ENCODE results near the gene CAMK1D.
"Not testable (repeated sequence)": the region's sequence is repeated elsewhere in the genome, so short reads cannot be mapped to it uniquely, and the experiment has no call there.

The CAMK1D gene

DNA sequence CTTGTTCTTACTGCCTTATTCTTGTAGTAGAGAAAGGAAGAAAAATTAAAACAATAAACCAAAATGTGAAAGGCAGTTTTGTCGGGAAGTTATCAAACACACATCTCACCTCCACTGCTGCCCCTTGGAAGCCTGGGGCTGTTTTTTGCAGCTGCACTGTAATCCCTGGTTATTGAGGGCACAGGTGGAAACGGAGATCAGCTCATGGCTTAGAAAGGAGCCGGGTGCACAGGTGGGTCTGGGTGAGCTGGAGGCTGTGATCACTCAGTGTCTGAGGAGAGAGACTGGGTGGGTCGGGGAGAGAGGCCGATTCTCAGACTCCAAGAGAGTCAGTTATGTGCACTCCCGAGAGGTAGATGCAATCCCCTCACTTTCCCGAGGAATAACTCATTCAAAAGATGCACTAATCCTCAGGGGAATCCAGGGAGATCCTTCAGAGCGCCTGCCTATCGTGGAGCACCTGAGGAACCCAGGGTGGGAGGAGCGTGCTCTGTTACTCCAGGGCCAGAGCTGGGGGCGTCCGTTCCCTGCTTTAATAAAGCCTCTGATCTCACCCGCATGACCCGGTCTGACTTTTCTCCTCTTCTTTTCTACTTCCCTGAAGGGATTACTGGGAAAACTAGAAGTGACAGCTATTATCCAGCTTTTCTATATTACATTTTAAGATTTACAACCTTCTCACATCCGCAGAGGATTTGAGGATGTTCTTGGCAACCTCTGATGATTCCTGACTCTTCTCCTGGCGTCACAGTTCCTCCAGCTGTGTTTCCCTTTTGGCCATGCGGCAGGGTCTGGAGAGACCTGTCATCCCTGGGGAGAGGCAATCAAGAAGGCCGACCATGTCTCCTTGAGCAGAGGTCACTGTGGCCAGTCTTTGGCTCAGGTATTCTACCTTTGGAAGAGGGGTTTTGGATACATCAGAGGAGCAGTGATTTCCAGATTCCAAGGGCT is 82.1 kb downstream of the CAMK1D start:
- DNase-seq = no peak

DNA sequence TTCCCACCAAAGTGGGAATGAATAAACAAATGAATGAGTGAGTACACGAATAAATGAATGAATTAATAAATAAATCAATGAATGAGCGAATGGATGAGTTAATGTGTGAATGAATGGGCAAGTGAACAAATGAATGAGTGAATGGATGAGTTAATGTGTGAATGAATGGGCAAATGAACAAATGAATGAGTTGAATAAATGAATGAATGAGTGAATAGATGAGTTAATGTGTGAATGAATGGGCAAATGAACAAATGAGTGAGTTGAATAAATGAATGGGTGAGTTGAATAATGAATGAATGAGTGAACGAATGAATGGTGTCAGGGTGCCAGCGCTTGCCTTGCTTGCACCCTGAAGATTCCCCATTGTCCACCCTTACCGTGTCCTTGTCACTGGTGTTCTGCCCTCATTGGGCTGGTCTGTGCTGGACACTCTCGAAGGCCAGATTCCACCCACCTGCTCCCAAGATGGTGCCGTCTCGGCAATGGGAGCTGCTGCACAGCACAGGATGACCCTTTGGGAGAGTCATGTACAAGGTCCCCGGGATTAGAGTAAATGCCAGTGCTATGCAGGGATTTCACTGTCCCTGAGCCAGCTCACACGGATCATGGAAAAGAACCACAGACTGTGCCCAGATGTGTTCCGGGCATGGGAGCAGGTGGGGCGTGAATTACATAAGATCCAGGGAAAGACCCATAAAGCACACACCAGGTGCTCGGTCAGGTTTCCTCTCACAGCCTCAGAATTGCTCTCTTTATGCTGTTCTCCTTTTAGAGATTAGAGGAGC is 83.2 kb downstream of the CAMK1D start:
- no peak for DNase-seq

DNA sequence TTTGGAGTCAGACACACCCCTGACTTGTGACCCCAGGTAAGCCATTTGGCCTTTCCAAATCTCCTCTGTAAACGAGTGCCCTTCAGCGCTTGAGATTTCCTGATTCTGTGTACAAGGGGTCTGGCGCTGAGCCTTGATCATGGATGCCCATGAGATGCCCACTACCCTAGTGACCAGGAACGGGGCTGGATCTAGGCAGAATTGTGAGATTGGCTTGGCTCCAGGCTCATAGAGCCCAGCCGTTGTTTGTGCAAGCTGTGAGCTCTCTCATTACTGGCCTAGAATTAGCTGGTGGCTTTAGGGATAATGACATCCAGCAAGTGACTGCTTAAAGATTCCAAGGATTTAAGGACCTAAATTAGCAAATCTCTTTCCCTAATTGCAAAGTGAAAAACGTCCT is 84.9 kb downstream of the CAMK1D start:
- DNase-seq = no peak

DNA sequence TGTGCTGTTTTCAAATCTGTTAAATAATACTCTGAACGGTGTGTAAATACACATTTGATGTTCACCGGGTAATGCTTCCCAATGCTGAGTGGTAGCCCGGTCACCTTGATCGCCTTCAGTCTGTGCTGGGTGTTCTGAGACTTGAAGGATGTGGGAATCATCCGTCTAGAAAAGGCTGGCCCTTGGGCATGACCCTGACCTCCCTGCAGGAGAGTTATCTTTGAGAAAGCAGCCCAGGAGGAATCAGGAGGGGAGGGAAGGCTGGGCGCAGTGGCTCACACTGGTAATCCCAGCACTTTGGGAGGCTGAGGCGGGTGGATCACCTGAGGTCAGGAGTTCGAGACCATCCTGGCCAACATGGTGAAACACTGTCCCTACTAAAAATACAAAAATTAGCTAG is 85.3 kb downstream of the CAMK1D start:
- DNase-seq = not testable (repeated sequence)

DNA sequence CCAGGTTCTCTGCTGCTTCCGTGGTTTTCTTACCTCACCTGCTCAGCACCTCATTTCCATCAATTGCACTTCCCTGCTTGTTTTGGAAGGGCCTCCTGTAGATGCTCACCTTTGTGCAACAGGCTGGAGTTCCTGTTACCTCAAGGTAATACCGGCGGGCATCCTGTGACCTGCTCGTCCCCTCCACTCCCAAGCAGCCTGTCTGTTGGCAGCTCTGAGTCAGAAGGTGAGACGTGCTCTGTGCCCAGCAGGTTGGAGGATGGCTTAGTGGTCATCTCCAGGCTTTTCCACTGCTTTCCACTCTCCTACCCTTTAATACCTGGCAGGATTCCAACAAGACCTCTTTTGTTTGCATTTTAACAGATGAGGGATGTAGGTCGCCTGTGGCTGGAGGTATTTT is 86.0 kb downstream of the CAMK1D start:
- DNase-seq = no peak

DNA sequence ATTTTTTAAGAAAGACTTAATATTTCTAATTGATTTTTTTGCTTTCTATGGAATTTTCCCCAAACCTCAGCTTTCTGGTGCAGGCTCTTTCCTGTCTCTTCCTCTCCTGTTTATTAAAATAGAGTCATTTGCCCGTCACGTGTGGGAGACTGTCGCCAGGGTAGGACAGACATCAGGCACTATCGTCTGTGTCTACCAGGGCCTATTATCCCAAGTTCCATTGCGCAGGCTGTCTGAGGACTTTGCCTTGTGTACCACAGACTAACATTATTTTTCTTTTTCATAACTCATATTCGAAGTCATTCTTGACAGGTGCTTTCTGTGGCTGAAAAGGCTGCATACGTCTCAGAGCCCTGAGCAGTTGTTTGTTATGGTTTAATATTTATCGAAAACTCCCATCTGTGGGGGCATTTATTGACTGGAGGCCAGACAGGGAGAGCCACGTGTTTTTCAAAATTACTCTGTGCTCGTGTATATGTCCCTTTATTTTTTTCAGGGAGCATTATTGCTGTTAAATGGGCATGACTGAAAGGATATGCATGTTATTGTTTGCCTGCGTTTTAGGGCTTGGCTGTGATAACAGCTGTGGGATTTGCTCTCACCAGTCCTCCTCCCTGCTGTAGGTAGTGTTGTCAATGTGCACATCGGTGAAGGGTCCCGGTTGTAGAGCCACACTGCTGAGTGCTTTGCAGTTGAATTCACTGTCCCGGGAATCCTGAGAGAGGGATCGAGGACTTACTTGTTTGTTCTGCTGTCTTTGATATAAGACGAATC is 89.8 kb downstream of the CAMK1D start:
- no peak for DNase-seq

DNA sequence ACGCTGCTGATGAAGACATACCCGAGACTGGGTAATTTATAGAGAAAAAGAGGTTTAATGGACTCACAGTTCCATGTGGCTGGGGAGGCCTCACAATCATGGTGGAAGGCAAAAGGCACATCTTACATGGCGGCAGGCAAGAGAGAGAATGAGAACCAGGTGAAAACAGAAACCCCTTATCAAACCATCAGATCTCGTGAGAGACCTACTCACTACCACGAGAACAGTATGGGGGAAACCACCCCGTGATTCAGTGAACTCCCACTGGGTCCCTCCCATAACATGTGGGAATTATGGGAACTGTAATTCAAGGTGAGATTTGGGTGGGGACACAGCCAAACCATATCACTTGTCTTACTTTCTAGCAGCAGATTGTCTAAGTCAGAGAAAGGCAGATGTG is 90.4 kb downstream of the CAMK1D start:
- not testable (repeated sequence) for DNase-seq

DNA sequence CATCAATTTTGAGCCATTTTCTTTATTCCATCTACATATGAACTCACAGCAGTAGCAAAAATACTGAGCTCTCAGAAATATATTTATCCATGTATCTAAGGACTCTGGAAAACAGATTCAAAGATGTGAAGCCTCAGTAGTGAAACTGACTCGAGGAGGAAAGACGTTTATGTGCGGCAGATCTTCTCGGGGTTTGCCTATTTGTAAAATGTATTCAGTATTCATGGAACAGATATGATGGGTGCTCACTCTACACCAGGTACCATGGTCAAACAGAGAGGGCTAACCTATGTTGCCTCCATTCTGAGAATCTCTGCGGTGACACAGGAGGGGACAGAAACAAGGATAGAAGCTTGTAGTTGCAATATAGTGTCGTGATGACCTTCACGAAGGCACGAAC is 93.7 kb downstream of the CAMK1D start:
- no peak for DNase-seq

DNA sequence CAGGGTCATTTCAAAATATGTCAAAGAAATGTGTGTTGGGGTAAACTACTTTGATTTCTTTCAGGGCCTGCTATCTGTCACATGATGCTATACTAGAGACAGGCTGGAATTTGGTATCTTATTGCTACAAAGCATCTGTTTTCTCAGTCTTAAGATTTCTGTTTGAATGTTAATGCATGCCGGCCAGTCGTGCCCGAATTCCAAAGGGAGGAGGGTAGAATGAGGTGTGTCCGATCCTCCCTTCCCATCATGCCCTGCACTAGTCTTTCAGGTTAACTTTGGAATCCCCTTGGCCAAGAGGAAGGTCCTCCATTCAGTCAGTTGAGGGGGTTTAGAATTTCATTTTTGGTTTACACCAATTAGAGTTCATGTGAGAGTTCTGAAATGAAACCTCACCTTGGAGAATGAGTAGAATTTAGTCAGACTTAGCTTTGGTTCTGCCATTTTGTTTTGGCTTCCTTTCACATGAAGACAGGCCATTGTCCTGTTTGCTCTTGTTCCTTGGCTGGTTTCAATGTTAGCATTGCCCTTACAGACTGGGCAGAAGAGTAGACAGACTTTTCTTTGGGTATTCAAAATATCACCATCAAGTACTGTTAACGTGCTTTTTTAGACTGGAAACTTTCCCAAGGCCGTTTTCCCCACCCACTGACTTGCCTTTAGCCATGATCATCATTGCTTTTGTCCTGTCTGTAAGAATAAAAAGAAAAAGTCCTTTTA is 95.8 kb downstream of the CAMK1D start:
- no peak for DNase-seq

DNA sequence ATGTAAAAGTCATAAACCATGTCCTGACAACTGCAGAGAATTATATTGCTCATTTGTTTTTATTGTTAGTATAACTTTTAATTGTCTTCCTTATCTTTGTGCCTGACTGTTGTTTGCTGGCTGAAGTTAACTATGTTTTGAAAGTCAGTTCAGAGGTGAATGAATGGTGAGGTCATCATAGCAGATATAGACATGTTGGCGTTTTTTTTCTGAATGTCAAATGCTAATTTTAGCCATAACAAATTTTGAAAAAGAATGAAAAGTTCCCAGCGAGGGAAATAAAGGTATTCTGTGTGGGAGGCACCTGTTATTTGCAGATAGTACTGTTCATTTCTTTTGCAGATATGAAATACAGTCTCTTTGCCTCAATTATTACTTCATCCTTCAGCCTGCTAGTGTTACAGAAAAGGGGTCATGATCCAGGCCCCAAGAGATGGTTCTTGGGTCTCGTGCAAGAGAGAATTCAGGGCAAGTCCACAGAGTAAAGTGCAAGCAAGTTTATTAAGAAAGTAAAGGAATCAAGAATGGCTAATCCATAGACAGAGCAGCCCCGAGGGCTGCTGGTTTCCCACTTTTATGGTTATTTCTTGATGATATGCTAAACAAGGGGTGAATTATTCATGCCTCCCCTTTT is 96.5 kb downstream of the CAMK1D start:
- DNase-seq = no peak

DNA sequence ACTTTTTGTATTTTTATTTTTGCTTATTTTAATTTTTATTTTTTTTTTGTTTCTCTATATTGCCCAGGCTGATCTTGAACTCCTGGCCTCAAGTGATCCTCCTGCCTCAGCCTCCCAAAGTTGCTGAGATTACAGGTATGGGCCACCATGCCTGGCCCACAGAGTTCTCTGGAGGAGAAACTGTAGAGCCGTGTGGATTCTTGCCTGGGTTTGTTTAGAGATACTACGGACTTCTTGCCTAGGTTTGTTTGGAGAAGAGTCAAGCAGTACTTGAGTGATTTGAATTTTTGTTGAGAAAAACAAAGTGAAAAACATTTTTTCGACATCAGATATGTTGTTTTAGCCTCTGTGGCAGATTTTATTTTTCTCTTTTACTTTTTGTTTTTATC is 99.0 kb downstream of the CAMK1D start:
- DNase-seq = no peak

DNA sequence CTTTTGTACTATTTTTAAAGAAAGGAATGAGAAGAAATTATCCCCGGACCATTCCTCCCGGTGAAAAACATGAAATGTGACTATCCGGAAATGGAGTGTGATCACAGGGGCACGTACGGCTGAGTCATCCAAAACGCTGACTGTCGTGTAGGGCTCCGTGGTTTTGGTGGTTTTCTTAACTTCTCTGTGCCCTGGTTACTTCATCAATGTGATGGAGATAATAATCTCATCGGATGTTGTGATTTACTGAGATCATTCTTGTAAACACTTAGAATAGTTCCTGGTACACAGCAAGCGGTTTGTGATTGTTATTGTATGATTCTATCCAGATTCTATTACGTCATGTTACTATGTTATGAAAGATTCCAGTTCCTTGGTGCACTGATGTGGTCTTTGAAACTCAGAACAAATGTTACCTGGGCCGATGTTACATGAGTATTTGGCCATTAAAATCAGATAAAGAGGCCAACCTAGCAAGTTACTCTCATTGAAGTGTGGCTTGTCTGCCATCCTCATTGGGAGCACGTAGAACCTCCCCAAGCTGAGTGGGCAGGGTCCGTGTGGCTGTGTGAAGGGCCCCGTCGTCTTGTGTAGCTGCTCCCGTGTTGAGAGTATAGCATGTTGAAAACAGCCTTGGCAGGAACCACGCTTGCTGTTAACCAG is 99.5 kb downstream of the CAMK1D start:
- peak; percentile 82 for DNase-seq

DNA sequence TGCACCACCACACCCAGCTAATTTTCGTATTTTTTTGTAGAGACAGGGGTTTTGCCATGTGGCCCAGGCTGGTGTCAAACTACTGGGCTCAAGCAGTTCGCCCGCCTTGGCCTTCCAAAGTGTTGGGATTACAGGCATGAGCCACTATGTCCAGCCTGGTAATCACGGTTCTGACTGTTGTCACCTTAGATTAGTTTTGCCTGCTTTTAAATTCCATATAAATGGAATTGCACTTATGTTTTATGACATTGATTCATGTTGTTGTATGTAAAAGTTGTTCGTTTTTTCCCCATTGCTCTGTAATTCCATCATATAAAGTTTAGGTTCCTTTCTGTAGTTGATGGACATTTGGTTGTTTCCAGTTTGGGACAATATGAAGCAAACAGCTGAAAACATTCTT is 106.0 kb downstream of the CAMK1D start:
- no peak for DNase-seq

DNA sequence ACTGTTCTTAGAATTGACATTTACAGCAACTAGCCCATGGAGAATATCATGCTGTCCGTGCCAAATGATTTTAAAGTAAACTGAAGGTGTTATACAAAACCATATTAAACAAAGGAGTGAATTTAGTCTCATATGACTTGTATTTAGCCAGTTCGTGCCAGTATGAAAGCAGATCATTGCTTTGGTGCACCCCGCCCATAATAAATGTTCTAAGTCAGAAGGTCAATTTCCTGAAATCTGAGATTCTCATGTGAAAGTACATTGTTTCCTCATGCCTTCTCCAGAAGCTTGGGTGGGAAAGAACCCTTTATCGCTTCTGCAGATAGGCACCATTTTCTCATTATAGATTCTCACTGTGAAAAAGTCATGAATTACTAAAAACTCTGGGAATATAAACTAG is 106.4 kb downstream of the CAMK1D start:
- no peak for DNase-seq

DNA sequence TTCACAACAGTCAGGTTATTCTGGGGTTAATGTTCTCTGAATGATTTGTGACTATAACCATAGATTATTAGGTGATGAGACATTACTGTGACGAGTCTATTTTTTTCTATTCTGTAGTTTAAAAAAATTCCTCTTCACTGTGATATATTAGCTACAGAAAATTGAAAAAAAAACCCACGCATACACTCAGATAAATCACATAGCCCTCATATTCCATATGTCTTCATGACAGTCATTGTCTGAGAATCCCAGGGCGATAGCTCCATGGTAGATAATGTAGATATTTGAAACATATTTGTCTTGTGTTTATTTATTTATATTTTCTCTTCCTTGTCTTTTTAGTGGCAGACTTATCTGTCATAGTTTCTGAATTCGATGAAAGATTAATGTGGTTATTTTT is 110.0 kb downstream of the CAMK1D start:
- no peak for DNase-seq

DNA sequence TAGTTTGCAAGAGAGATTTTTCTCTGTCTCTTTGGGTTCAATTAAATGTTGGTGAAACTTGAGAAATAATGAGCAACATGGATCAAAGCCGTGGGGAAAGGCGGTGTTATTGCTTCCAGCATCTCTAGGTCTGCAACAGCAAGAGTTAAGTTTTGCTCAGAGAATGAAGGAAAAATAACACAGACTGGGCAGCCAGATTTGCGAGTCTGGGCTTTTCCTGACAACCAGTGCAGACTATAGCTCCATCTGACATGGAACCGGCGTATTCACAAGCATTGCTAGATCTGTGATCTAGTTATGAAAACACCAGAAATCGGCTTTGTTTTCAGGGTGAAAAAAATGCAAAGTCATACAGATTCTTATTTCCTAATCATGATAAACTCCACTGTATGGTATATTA is 110.4 kb downstream of the CAMK1D start:
- DNase-seq = no peak

DNA sequence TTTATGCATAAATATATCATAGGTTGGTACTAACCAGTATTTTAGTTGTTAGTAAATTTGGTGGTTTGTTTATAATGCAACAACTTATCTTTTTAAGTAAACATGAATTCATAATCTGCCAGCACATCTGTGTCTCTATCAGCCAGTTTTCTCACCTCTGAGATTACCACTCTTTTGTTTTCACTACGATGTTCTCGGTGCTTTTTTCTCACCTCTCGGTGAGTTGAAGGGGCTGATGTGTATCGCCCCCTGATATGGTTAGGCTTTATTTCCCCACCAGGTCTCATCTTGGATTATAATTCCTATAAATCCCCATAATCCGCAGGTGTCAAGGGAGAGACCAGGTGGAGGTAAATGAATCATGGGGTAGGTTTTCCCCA is 114.1 kb downstream of the CAMK1D start:
- DNase-seq = no peak

DNA sequence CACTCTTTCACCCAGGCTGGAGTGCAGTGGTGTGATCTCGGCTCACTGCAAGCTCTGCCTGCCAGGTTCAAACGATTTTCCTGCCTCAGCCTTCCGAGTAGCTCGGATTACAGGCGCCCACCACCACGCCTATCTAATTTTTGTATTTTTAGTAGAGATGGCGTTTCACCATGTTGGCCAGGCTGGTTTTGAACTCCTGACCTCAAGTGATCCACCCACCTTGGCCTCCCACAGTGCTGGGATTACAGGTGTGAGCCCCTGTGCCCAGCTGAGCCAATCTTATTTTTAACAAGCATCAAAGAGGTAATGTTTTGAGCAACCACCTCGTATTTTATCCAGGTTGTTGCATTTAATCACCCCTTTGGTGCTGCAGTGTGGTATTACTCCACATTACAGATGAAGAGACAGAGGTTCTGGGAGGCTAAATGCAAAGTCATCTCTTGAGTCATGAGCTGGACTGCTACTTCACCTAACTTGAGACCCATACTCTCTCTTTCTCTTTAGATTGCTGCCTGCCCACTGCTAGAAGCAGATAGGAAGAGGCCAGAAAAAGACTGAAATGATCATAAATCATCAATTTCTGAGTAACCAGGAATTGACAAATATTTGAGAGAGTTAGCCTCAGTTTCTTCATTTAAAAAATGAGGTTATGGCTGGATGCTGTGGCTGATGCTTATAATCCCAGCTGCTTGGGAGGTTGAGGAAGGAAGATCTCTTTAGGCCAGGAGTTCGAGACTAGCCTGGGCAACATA is 116.2 kb downstream of the CAMK1D start:
- no peak for DNase-seq

DNA sequence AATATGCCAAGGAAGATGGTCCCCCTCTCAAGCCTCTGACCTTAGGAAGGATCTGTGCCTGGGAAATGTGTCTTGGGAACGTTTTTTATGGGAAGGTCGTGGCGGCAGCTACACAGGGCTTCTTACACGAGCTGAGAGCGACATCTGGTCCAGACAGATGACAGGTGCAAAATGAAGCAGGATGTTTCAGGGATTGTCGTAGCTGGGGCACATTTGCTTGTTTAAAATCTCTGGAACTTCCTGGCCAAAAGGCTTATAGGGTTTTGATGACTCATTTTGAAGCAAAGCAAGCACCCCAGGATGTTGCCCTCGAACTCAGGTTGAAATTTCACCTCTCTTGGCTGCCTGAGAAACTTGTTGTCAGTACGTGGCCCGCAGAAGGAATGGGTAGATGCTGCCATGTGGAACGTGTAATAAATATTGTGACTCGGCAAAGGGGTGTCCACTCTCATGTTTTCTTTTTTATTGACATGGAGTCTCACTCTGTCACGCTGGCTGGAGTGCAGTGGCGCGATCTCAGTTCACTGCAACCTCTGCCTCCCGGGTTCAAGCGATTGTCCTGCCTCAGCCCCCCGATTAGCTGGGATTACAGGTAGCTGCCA is 117.5 kb downstream of the CAMK1D start:
- no peak for DNase-seq

DNA sequence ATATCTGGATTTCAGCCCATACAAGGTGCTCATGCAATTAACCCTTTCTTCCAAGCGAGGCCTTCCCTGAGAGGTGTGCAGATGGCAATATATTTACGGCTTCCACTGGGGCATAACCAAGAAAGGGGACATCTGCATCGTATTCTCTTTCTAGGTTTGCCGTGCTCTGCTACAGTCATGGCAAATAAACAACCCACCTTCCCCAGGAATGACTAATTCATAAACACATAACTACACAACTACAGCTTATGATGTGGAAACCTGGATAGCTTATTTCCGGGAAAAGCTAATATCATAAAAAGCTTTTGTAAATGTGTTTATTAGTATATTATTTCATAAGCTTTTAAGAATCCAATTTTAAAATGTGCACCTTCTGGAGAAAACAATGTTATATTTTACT is 120.0 kb downstream of the CAMK1D start:
- DNase-seq = no peak

Measured in GF-D8 (cell line).